ENCODE results near the gene ATP6V0A1. TPM values are rescaled to one million over a fixed set of nuclear protein-coding genes. Genes with fewer than 3 reads are reported as not detected.
A peak's percentile ranks its signal among the peaks of the same experiment; 100 is the strongest.

Gene ATP6V0A1
- polyA plus RNA-seq, 1 donor: 114 TPM

DNA sequence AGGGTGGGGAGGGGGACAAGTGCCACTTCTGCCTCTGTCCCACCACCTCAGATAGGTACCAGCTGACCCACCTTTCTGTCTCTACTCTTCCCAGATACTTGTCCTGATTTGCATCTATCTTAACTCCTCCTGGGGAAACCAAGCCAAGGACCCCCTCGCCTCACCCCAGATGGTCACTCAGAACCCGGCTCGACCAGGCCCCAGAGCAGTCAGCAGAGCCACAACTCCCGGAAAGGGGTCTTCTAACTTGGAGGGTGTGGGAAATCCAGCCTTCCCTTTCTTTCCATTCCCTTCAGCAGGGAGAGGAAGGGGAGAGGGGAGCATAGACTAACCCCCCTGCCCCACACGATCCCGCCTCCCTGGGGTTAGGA, 37.6 kb upstream of the ATP6V0A1 start:
- no CpG with 5 or more reads among the region's 6 CpGs for WGBS (ENCODE audit: insufficient coverage, low lambda C conversion rate)
- peaks cover 34% of the 10 kb centered on the region for H3K27me3 ChIP-seq (ENCODE audit: control insufficient read depth, insufficient read depth, low read length)
- no peak for DNase-seq
- H3K9me3 ChIP-seq (ENCODE audit: control insufficient read depth, low read depth, low read length): peaks cover 14% of the 10 kb centered on the region
- no peaks in the 10 kb centered on the region for H3K36me3 ChIP-seq (ENCODE audit: control insufficient read depth, insufficient read depth, low read length)
- H3K4me3 ChIP-seq (ENCODE audit: low read length): peak overlapping the region; percentile 82
- peaks cover 18% of the 10 kb centered on the region for H3K4me1 ChIP-seq (ENCODE audit: control insufficient read depth, insufficient read depth, low read length)
- H3K27ac ChIP-seq (ENCODE audit: low read length): peak overlapping the region; percentile 52

DNA sequence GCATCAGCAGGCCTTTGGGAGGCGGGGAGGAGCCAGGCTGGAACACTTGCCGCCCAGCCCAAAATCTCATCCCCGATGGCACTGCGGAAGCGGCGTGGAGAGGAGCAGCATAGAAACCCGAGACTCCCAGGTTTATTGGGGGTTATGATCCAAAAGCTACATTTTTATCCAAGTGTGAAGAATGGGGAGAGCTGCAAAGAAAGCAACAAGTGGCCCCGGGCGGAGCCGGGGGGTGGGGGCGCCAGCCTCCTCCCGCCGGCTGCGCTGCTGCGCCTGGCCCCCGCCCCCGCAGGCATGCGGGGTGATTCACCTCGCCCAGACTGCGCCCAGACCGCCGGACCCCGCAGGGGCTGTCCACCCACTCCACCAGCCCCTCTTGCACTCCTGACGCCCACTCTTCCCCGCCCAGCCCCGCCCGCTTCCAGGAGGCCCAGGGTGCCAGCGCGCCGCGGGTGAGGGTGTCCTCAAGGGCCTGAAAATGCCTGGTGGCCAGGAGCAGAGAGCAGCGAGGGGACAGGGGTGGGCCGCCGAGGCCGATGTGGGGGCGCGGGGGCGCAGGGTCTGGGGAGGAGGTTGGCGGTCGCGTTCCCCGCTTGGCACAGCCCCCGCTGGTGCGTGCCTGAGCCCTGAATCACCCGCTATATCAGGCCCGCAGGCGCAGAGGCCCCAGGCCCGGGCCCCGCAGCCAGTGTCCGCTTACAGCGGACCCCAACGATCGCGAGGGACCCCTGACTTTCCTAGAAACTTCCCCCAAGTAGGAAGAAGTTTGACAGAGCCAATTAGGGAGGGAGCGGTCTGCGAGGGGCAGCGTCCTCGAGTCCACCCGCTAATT, 37.0 kb upstream of the ATP6V0A1 start:
- Histone ChIP-seq H3K36me3 (ENCODE audit: control insufficient read depth, insufficient read depth, low read length) (no peaks in the 10 kb centered on the region), H3K27ac (ENCODE audit: low read length) (peak overlapping the region; percentile 72), H3K4me1 (ENCODE audit: control insufficient read depth, insufficient read depth, low read length) (peaks cover 18% of the 10 kb centered on the region), H3K27me3 (ENCODE audit: control insufficient read depth, insufficient read depth, low read length) (peaks cover 34% of the 10 kb centered on the region), H3K4me3 (ENCODE audit: low read length) (peak overlapping the region; percentile 82), H3K9me3 (ENCODE audit: control insufficient read depth, low read depth, low read length) (peaks cover 14% of the 10 kb centered on the region)
- DNase-seq: no peak
- WGBS (ENCODE audit: insufficient coverage, low lambda C conversion rate): no CpG with 5 or more reads among the region's 59 CpGs

DNA sequence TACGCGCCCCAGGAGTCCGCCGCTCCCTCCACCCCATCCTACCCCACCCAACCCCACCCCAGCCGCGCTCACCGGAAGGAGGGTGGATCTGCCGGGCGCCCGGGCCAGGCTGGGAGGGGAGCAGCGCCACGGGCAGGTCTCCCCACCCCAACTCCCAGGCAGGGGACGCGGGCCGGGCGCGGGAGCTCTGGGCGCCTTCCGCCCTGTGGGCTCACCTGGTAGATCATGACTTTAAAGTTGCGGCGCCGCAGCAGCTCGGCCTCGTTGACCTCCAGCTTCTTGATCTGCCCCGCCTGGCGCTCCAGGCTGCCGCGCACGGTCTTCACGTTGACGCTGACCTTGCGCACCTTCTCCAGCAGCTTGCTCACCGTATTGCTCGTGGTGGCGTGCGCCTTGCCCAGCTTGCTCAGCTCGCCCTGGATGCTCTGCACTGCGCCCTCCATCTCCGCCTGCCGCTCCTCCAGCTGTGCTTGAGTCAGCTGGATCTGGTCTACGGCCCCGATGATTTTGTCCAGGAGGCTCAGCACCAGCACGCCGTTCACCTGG, 36.2 kb upstream of the ATP6V0A1 start:
- no peaks in the 10 kb centered on the region for H3K36me3 ChIP-seq (ENCODE audit: control insufficient read depth, insufficient read depth, low read length)
- DNase-seq: peak; percentile 49 to 78
- H3K27ac ChIP-seq (ENCODE audit: low read length): peak overlapping the region; percentile 72
- H3K4me3 ChIP-seq (ENCODE audit: low read length): peak overlapping the region; percentile 82
- H3K9me3 ChIP-seq (ENCODE audit: control insufficient read depth, low read depth, low read length): peaks cover 14% of the 10 kb centered on the region
- H3K27me3 ChIP-seq (ENCODE audit: control insufficient read depth, insufficient read depth, low read length): peaks cover 34% of the 10 kb centered on the region
- WGBS (ENCODE audit: insufficient coverage, low lambda C conversion rate): no CpG with 5 or more reads among the region's 44 CpGs
- H3K4me1 ChIP-seq (ENCODE audit: control insufficient read depth, insufficient read depth, low read length): peaks cover 18% of the 10 kb centered on the region

DNA sequence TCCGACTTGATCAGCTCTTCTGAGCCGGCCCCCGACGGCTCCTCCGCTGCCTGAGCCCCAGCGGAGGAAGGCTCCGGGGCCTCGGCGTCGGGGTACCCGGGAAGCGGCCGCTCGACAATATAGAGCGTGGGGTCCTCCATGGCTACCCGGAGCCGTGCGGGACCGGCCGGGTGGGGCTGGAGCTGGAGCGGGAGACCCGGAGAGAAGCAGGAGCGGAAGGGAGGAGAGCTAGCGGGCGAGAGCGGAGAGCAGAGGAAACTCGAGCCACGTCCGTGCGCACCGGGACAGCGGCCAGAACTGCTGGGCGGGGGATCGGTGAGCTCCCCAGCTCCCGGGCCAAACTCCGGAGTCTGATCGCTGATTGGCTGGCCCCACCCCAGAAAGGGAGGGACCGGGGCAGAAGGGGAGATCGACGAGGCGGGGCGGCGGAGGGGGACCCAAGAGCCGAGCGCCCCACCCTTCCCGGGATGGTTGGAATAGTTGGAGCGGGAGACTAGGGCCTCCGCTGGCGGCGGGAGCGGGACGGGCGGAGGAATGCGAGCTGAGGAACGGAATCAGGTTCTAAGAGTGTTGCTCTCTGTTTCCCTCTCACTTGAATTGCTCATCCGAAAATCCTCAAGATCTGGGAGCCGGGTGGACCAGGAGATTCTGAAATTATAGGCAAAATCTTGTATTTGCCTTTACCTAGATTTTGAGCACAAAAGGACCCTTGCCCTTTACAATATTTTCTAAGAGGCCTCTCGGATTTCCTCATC, 35.5 kb upstream of the ATP6V0A1 start, which contains the start of gene CAVIN1:
CAVIN1 (minus strand) TSS at position 299 of the 755 bp plus-strand sequence; CDS start at position 140, 159 bp downstream.
- peaks cover 18% of the 10 kb centered on the region for H3K4me1 ChIP-seq (ENCODE audit: control insufficient read depth, insufficient read depth, low read length)
- peaks cover 34% of the 10 kb centered on the region for H3K27me3 ChIP-seq (ENCODE audit: control insufficient read depth, insufficient read depth, low read length)
- peak; percentile 84 to 89 for DNase-seq
- H3K27ac ChIP-seq (ENCODE audit: low read length): peak within 1 kb of the TSS; percentile 72
- WGBS (ENCODE audit: insufficient coverage, low lambda C conversion rate): no CpG with 5 or more reads among the region's 58 CpGs
- H3K36me3 ChIP-seq (ENCODE audit: control insufficient read depth, insufficient read depth, low read length): no peaks in the 10 kb centered on the region
- peaks cover 14% of the 10 kb centered on the region for H3K9me3 ChIP-seq (ENCODE audit: control insufficient read depth, low read depth, low read length)
- peak within 1 kb of the TSS; percentile 82 for H3K4me3 ChIP-seq (ENCODE audit: low read length)

DNA sequence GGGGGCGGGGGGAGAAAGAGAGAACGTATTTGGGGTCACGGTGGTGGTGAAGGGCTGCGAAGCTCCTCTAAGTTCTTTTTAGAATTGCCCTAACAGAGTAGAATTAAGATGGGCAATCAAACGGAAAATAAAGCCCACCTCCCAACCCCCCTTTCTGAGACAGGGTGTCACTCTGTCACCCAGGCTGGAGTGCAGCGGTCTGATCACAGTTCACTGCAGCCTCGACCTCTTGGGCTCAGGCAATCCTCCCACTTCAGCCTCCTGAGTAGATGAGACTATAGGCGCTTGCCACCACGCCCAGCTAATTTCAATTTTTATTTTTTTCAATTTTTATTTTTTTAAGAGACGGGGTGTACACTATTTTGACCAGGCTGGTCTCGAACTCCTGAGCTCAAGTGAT, 34.9 kb upstream of the ATP6V0A1 start:
- peak overlapping the region; percentile 56 for H3K27ac ChIP-seq (ENCODE audit: low read length)
- peak overlapping the region; percentile 82 for H3K4me3 ChIP-seq (ENCODE audit: low read length)
- no peak for DNase-seq
- peaks cover 34% of the 10 kb centered on the region for H3K27me3 ChIP-seq (ENCODE audit: control insufficient read depth, insufficient read depth, low read length)
- H3K9me3 ChIP-seq (ENCODE audit: control insufficient read depth, low read depth, low read length): peaks cover 14% of the 10 kb centered on the region
- peaks cover 18% of the 10 kb centered on the region for H3K4me1 ChIP-seq (ENCODE audit: control insufficient read depth, insufficient read depth, low read length)
- WGBS (ENCODE audit: insufficient coverage, low lambda C conversion rate): 60% methylated on average over 3 of the region's 11 CpGs
- no peaks in the 10 kb centered on the region for H3K36me3 ChIP-seq (ENCODE audit: control insufficient read depth, insufficient read depth, low read length)

DNA sequence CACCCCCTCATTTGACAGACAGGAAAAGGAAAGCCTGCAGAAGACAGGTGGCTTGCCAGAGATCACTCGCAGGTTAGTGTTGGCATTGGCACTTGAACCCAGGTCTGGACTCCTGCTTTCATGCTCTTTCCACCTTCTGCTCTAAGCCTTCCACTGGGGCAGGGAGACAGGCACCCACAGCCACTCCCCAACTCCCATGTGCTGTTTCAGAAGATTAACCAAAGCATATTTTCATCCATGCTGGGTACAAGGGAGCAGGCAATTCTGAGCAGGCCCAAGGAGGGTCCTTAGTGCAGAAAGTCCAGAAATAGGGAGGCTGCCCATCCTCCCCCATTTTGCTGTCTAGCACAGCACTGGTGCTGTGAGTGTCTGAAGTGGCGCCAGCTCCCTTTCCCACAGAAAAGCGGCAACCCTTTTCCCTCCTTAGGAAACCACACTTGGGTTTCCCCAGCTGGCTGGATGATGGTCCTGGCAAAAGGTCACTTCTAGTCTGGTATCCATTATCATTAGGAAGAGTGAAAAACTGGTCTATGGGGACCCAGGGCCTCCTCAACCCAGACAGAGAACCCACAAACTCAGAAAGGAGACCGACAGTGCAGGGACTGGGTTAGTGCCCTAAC, 33.6 kb upstream of the ATP6V0A1 start:
- peaks cover 18% of the 10 kb centered on the region for H3K4me1 ChIP-seq (ENCODE audit: control insufficient read depth, insufficient read depth, low read length)
- no peak for DNase-seq
- H3K9me3 ChIP-seq (ENCODE audit: control insufficient read depth, low read depth, low read length): peaks cover 14% of the 10 kb centered on the region
- no peak overlapping the region for H3K4me3 ChIP-seq (ENCODE audit: low read length)
- no peak overlapping the region for H3K27ac ChIP-seq (ENCODE audit: low read length)
- WGBS (ENCODE audit: insufficient coverage, low lambda C conversion rate): no CpG with 5 or more reads among the region's 4 CpGs
- H3K27me3 ChIP-seq (ENCODE audit: control insufficient read depth, insufficient read depth, low read length): peaks cover 34% of the 10 kb centered on the region
- H3K36me3 ChIP-seq (ENCODE audit: control insufficient read depth, insufficient read depth, low read length): no peaks in the 10 kb centered on the region

DNA sequence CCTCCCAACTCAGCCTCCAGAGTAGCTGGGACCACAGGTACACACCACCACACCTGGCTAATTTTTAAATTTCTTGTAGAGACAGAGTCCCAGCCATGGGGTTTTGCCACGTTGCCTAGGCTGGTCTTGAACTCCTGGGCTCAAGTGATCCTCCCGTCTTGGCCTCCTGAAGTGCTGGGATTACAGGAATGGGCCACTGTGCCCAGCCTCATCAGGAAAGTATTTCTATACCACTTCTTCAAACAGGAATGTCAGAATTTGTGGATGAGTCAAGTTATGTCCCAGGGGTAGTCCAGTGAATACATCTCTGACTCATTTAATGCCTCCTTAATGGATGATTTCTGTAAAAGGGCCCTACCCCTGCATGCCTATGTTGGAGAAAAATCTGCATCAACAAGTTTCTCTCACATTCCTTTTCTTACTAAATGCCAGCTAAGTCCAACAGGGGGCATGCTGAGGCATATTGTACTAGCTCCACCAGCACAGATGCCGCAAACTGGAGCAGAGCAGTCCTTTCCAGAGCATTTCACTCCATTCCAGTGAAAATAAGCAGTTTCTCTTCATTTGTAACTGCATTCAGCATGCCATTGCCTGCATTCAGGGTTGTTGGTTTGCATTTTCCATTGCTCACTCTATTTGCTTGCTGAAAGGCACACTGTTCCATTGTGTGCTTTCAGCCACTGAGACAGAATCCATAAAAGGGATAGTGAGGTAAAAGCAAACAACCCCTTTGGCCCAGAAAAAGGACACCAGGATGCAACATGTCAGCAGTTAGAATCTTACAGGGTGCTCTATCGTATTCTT, 30.3 kb upstream of the ATP6V0A1 start:
- Histone ChIP-seq H3K4me1 (ENCODE audit: control insufficient read depth, insufficient read depth, low read length) (peaks cover 6% of the 10 kb centered on the region), H3K27ac (ENCODE audit: low read length) (no peak overlapping the region), H3K27me3 (ENCODE audit: control insufficient read depth, insufficient read depth, low read length) (peaks cover 4% of the 10 kb centered on the region), H3K36me3 (ENCODE audit: control insufficient read depth, insufficient read depth, low read length) (no peaks in the 10 kb centered on the region), H3K9me3 (ENCODE audit: control insufficient read depth, low read depth, low read length) (no peaks in the 10 kb centered on the region), H3K4me3 (ENCODE audit: low read length) (no peak overlapping the region)
- WGBS (ENCODE audit: insufficient coverage, low lambda C conversion rate): no CpG with 5 or more reads among the region's 4 CpGs
- DNase-seq: peak; percentile 51 to 70

DNA sequence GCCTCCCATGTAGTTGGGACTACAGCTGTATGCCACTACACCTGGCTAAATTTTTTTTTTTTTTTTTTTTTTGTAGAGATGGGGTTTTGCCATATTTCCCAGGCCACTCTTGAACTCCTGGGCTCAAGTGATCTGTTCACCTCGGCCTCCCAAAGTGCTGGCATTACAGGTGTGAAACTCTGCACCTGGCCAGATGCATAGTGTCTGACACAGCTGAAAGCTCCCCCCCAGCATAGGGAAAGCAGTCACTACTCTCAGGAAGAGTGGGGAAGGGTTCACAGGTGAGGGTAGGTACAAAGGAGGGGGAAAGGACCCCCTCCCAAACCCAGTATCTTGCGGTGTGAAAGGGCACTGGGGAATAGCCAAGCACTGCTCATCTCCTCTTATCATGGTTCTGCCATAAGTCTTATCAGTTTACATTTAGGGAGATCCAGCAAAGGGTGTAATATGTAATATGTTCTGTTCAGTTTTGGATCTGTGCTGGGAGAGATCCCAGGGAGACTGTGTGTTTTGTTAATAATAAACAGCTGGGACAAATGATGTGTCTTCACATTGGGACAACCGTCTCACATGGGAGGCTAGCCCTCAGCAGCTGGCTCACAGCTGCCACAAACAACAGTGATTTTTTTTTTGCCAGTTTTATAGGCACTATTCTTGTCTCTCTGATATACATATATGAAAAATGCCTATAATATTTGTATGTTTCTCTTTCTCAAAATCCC, 28.8 kb upstream of the ATP6V0A1 start:
- no peak overlapping the region for H3K27ac ChIP-seq (ENCODE audit: low read length)
- H3K27me3 ChIP-seq (ENCODE audit: control insufficient read depth, insufficient read depth, low read length): no peaks in the 10 kb centered on the region
- no peaks in the 10 kb centered on the region for H3K9me3 ChIP-seq (ENCODE audit: control insufficient read depth, low read depth, low read length)
- no peak for DNase-seq
- no peaks in the 10 kb centered on the region for H3K36me3 ChIP-seq (ENCODE audit: control insufficient read depth, insufficient read depth, low read length)
- H3K4me1 ChIP-seq (ENCODE audit: control insufficient read depth, insufficient read depth, low read length): no peaks in the 10 kb centered on the region
- no peak overlapping the region for H3K4me3 ChIP-seq (ENCODE audit: low read length)
- no CpG with 5 or more reads among the region's 3 CpGs for WGBS (ENCODE audit: insufficient coverage, low lambda C conversion rate)

DNA sequence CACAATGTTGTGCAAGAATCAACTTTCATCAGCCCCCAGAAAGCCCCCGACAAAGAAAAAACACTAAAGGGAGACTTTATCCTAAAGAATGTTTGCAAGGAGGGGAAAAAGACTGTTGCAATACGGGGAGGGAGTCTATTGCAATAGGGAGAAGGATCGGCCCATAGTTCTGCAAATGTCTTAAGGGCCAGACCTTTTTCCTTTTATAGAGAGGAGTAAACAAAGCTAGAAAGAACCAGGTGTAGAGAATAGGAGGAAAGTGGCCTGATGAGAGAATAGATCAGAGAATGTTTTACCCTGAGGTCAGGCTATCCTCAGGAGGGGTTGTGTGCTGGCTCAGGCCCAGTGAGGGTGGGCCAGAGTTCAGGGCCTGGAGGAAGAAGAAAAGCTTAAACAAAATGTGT, 26.9 kb upstream of the ATP6V0A1 start:
- Histone ChIP-seq H3K4me3 (ENCODE audit: low read length) (no peak overlapping the region), H3K27me3 (ENCODE audit: control insufficient read depth, insufficient read depth, low read length) (no peaks in the 10 kb centered on the region), H3K4me1 (ENCODE audit: control insufficient read depth, insufficient read depth, low read length) (no peaks in the 10 kb centered on the region), H3K36me3 (ENCODE audit: control insufficient read depth, insufficient read depth, low read length) (no peaks in the 10 kb centered on the region), H3K9me3 (ENCODE audit: control insufficient read depth, low read depth, low read length) (no peaks in the 10 kb centered on the region), H3K27ac (ENCODE audit: low read length) (no peak overlapping the region)
- no CpG with 5 or more reads among the region's 3 CpGs for WGBS (ENCODE audit: insufficient coverage, low lambda C conversion rate)
- DNase-seq: peak in 1 of 2 donors; percentile 27

All from large intestine (tissue), 3 donors.